CD8-positive, alpha-beta memory T cell (primary cell): Measurements from ENCODE around the gene COA1. TPM values are rescaled to one million over a fixed set of nuclear protein-coding genes. Genes with fewer than 3 reads are reported as not detected.

Experiments
- CTCF ChIA-PET: fragments of 350-600 bp; sonication (Branson Sonifier 250); formaldehyde crosslinking; loops from one replicate; lab custom pipeline; 2021; ENCODE audit warnings: antibody characterized with exemption; lab: Charles Lee
- POLR2A ChIA-PET: fragments of 350-600 bp; sonication (Branson Sonifier 250); formaldehyde crosslinking; loops from one replicate; lab custom pipeline; 2021; ENCODE audit warnings: antibody characterized with exemption; lab: Charles Lee
- DNase-seq, 5 donors: peaks; one replicate each; pipeline versions ENCODE4 v3.0.0 to v3.0.0-alpha.2; 2020 to 2022; ENCODE audit warnings: mixed read lengths in 1 of 5
- H3K27ac ChIP-seq: one replicate; pipeline ENCODE4 v1.7.0; 2013; ENCODE audit warnings: low read depth, mild to moderate bottlenecking, low read length, moderate library complexity
- H3K27me3 ChIP-seq: 2 replicates; pipeline ENCODE4 v1.7.0; 2013; ENCODE audit warnings: low read length, mild to moderate bottlenecking; ENCODE audit not compliant: insufficient read depth, poor library complexity, severe bottlenecking
- H3K36me3 ChIP-seq: 2 replicates; pipeline ENCODE4 v1.7.0; 2013; ENCODE audit warnings: mild to moderate bottlenecking, low read length, moderate library complexity; ENCODE audit not compliant: insufficient read depth
- H3K4me1 ChIP-seq: 2 replicates; pipeline ENCODE4 v1.7.0; 2013; ENCODE audit warnings: mild to moderate bottlenecking, low read length, moderate library complexity; ENCODE audit not compliant: insufficient read depth
- H3K4me3 ChIP-seq: 2 replicates; pipeline ENCODE4 v1.7.0; 2013; ENCODE audit warnings: mild to moderate bottlenecking, low read length
- H3K9me3 ChIP-seq: 2 replicates; pipeline ENCODE4 v1.7.0; 2013; ENCODE audit warnings: mild to moderate bottlenecking, low read length
- H3K27ac Mint-ChIP-seq, 8 donors: one replicate each; pipeline ENCODE4 v1.8.0; 2020 to 2021; ENCODE audit warnings: mixed read lengths in 8 of 8, mild to moderate bottlenecking in 6 of 8, inconsistent platforms in 3 of 8, moderate library complexity in 3 of 8
- H3K27me3 Mint-ChIP-seq, 2 donors: one replicate each; pipeline ENCODE4 v1.8.0; 2020 to 2021; ENCODE audit warnings: mixed read lengths in 2 of 2, mild to moderate bottlenecking in 1 of 2, moderate library complexity in 1 of 2
- H3K36me3 Mint-ChIP-seq, 3 donors: one replicate each; pipeline ENCODE4 v1.8.0; 2020 to 2021; ENCODE audit warnings: mixed read lengths in 3 of 3, inconsistent platforms in 1 of 3, mild to moderate bottlenecking in 1 of 3
- H3K4me1 Mint-ChIP-seq, 3 donors: one replicate each; pipeline ENCODE4 v1.8.0; 2020 to 2021; ENCODE audit warnings: mixed read lengths in 3 of 3, inconsistent platforms in 1 of 3, mild to moderate bottlenecking in 1 of 3
- H3K4me3 Mint-ChIP-seq, 7 donors: one replicate each; pipeline ENCODE4 v1.8.0; 2020 to 2021; ENCODE audit warnings: mixed read lengths in 7 of 7, mild to moderate bottlenecking in 6 of 7, moderate library complexity in 4 of 7, inconsistent platforms in 2 of 7
- H3K9me3 Mint-ChIP-seq, 5 donors: one replicate each; pipeline ENCODE4 v1.8.0; 2020 to 2022; ENCODE audit warnings: mixed read lengths in 5 of 5, mild to moderate bottlenecking in 3 of 5, moderate library complexity in 2 of 5, inconsistent platforms in 1 of 5
- polyA plus RNA-seq: library from polyadenylated mRNA; unstranded; fragments of 300-500 nt; fragmentation: Illumina TruSeq; gene quantifications from one replicate; pipeline ENCODE4 v1.2.3, GENCODE V29; 2021
- total RNA-seq, 2 experiments: library from RNA; stranded (reverse); gene quantifications; one replicate each; pipeline ENCODE4 v1.2.3, GENCODE V29; 2021

The COA1 gene
- total and polyA plus RNA-seq, 3 experiments from 2014 or later: 68.9 to 81.6 (median 75.9) TPM

DNA sequence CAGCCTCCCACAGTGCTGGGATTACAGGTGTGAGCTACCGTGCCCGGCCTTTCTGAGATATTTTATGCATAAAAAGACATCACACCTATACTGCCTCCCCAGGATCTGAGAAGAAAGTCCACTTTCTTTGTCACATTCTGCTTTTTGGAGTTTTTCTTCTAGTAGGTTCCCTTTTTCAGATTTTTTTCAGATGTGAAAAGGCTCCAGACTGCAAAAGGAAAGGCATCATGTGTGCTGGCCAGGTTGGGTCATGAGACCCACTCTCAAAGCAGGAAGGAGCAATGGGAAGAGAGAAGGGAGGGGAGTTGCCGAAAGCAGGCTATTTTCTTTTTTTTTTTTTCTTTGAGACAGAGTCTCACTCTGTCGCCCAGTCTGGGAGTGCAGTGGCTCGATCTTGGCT lies 40.0 kb upstream of the COA1 start:
- peaks cover 0 to 3% of the 10 kb centered on the region in 2 donors for H3K27me3 Mint-ChIP-seq
- no peak overlapping the region for H3K4me3 ChIP-seq
- POLR2A ChIA-PET: no interaction called here
- H3K4me3 Mint-ChIP-seq: no peak overlapping the region
- H3K4me1 ChIP-seq: peaks cover 6% of the 10 kb centered on the region
- no peak overlapping the region for H3K27ac ChIP-seq
- peaks cover 0 to under 1% (median 0%) of the 10 kb centered on the region in 5 donors for H3K9me3 Mint-ChIP-seq
- peaks cover 4 to 28% (median 13%) of the 10 kb centered on the region in 3 donors for H3K36me3 Mint-ChIP-seq
- no peaks in the 10 kb centered on the region for H3K36me3 ChIP-seq
- no peaks in the 10 kb centered on the region for H3K9me3 ChIP-seq
- CTCF ChIA-PET: no interaction called here
- no peaks in the 10 kb centered on the region for H3K27me3 ChIP-seq
- H3K27ac Mint-ChIP-seq: no peak overlapping the region
- peaks cover 5 to 14% (median 6%) of the 10 kb centered on the region in 3 donors for H3K4me1 Mint-ChIP-seq
- DNase-seq: no peak

DNA sequence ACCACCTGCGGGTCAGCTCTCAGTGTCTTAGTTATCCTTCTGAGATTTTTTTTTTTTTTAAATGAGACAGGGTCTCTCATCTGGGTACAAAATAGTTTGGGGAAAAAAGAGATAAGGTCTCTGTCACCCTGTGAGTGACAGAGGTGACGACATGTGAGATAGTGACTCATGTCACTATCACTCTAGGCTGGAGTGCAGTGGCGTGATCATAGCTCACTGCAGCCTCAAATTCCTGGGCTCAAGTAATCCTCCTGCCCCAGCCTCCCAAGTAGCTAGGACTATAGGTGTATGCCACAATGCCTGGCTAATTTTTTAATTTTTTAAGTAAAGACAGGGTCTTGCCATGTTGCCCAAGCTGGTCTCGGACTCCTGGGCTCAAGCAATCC lies 39.6 kb upstream of the COA1 start:
- Histone ChIP-seq H3K27me3 (no peaks in the 10 kb centered on the region), H3K9me3 (no peaks in the 10 kb centered on the region), H3K27ac (no peak overlapping the region), H3K4me1 (peaks cover 9% of the 10 kb centered on the region), H3K4me3 (no peak overlapping the region), H3K36me3 (no peaks in the 10 kb centered on the region)
- H3K4me3 Mint-ChIP-seq: no peak overlapping the region
- ChIA-PET POLR2A (no interaction called here), CTCF (no interaction called here)
- H3K27ac Mint-ChIP-seq: no peak overlapping the region
- peaks cover 8 to 18% (median 10%) of the 10 kb centered on the region in 3 donors for H3K4me1 Mint-ChIP-seq
- H3K36me3 Mint-ChIP-seq: peaks cover 4 to 28% (median 13%) of the 10 kb centered on the region in 3 donors
- no peak for DNase-seq
- H3K27me3 Mint-ChIP-seq: peaks cover 0 to 3% of the 10 kb centered on the region in 2 donors
- H3K9me3 Mint-ChIP-seq: no peaks in the 10 kb centered on the region

DNA sequence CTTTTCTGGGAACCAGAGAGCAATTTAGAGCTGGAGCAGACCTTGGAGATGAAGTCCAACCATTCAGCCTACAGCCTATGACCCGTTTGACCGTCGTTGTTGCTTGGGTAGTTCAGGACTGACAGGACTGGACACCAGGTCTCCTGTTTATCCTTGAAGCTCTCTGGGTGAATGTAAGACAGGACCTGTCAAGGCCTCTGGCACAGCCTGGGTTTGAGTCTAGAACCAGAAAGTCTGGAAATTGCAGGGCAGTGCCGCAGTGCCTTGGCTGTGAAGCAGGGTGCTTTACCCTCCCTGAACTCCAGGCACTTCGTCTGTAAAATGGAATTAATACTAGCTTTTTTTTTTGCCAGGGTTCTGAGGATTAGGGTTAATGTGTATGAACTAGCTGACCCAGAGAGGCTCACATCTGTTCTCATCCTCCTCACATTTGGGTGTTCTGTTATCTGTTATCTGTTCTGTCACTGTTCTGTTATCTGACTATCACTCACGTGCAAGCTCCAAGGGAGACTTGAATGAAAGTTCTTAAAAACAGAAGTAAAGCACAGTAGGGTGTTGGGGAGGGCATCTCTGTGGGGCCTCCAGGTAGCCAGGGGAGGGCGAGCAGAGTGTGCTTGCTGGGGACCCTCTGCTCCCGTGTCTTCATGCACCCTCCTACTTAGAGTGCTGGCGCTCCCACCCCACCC lies 39.0 kb upstream of the COA1 start:
- H3K36me3 Mint-ChIP-seq: peaks cover 4 to 26% (median 13%) of the 10 kb centered on the region in 3 donors
- H3K27ac Mint-ChIP-seq: peak overlapping the region in 1 of 8 donors; percentile 43
- H3K4me1 Mint-ChIP-seq: peaks cover 12 to 23% (median 16%) of the 10 kb centered on the region in 3 donors
- no peak overlapping the region for H3K4me3 Mint-ChIP-seq
- ChIA-PET POLR2A (no interaction called here), CTCF (interaction anchor here (1.2 kb wide), 1 partner anchor 10 kb away, joined by 3 read pairs; the partner anchor contains the start of gene BLVRA)
- Histone ChIP-seq H3K27ac (no peak overlapping the region), H3K36me3 (no peaks in the 10 kb centered on the region), H3K27me3 (no peaks in the 10 kb centered on the region), H3K4me3 (no peak overlapping the region), H3K9me3 (no peaks in the 10 kb centered on the region), H3K4me1 (peaks cover 9% of the 10 kb centered on the region)
- no peak for DNase-seq
- peaks cover 0 to 3% of the 10 kb centered on the region in 2 donors for H3K27me3 Mint-ChIP-seq
- no peaks in the 10 kb centered on the region for H3K9me3 Mint-ChIP-seq

GRCh38 chr7:43767311-43767710 lies 38.0 kb upstream of the COA1 start:
- CTCF ChIA-PET: no interaction called here
- POLR2A ChIA-PET: no interaction called here
- peak overlapping the region in 1 of 8 donors; percentile 44 for H3K27ac Mint-ChIP-seq
- H3K27me3 ChIP-seq: no peaks in the 10 kb centered on the region
- H3K36me3 Mint-ChIP-seq: peaks cover 0 to 17% (median 4%) of the 10 kb centered on the region in 3 donors
- peaks cover 16 to 31% (median 18%) of the 10 kb centered on the region in 3 donors for H3K4me1 Mint-ChIP-seq
- peaks cover 9% of the 10 kb centered on the region for H3K4me1 ChIP-seq
- H3K4me3 ChIP-seq: no peak overlapping the region
- no peaks in the 10 kb centered on the region for H3K9me3 Mint-ChIP-seq
- no peaks in the 10 kb centered on the region for H3K9me3 ChIP-seq
- no peak for DNase-seq
- no peak overlapping the region for H3K4me3 Mint-ChIP-seq
- H3K36me3 ChIP-seq: no peaks in the 10 kb centered on the region
- H3K27me3 Mint-ChIP-seq: peaks cover 0 to 3% of the 10 kb centered on the region in 2 donors
- H3K27ac ChIP-seq: no peak overlapping the region

- DNase-seq: no peak
- Mint-ChIP-seq H3K27me3 (peaks cover 0 to 3% of the 10 kb centered on the region in 2 donors), H3K36me3 (peaks cover 0 to 10% (median 2%) of the 10 kb centered on the region in 3 donors), H3K27ac (no peak overlapping the region), H3K9me3 (no peaks in the 10 kb centered on the region), H3K4me3 (no peak overlapping the region), H3K4me1 (peaks cover 18 to 38% (median 20%) of the 10 kb centered on the region in 3 donors)
- Histone ChIP-seq H3K27me3 (no peaks in the 10 kb centered on the region), H3K4me3 (no peak overlapping the region), H3K4me1 (peaks cover 9% of the 10 kb centered on the region), H3K27ac (no peak overlapping the region), H3K36me3 (no peaks in the 10 kb centered on the region), H3K9me3 (no peaks in the 10 kb centered on the region)
- CTCF ChIA-PET: no interaction called here
- POLR2A ChIA-PET: no interaction called here
These were observed 37.2 kb upstream of the COA1 start for GRCh38 chr7:43766564-43766963.

DNA sequence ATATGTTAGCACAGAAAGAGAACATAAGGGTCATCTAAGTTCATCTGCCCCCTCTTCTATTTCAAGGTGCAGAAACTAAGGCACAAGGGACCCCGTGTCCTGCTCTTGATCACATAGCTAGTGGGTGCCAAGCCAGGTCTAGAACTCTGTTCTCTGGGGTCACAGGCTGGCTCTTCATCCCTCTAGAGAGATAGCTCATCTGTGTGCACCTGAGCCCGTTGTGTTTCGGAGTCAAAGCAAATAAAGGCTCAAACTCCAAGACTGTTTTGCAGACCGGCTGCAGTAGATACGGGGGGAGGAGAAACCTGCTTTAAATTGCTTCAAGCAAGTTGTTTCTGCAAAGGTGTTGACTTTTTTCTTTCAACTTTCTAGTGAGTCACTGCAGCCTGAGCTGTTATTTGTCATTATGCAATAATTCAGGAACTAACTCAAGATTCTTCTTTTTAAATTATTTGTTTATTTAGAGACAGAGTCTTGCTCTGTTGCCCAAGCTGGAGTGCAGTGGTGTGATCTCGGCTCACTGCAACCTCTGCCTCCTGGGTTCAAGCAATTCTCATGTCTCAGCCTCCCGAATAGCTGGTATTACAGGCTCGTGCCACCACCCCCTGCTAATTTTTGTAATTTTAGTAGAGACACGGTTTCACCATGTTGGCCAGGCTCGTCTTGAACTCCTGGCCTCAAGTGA lies 35.6 kb upstream of the COA1 start:
- H3K36me3 ChIP-seq: no peaks in the 10 kb centered on the region
- no peak overlapping the region for H3K4me3 Mint-ChIP-seq
- no peaks in the 10 kb centered on the region for H3K9me3 ChIP-seq
- ChIA-PET POLR2A (no interaction called here), CTCF (interaction anchor here (1.0 kb wide), 1 partner anchor 182 kb away, joined by 3 read pairs; the partner anchor contains the start of gene STK17A)
- no peak for DNase-seq
- peaks cover 27 to 49% (median 27%) of the 10 kb centered on the region in 3 donors for H3K4me1 Mint-ChIP-seq
- H3K27ac Mint-ChIP-seq: no peak overlapping the region
- peaks cover 0 to 2% (median 0%) of the 10 kb centered on the region in 3 donors for H3K36me3 Mint-ChIP-seq
- H3K4me3 ChIP-seq: peak overlapping the region; percentile 11
- H3K27me3 ChIP-seq: no peaks in the 10 kb centered on the region
- H3K9me3 Mint-ChIP-seq: no peaks in the 10 kb centered on the region
- H3K27me3 Mint-ChIP-seq: no peaks in the 10 kb centered on the region
- peak overlapping the region; percentile 29 for H3K27ac ChIP-seq
- H3K4me1 ChIP-seq: peaks cover 9% of the 10 kb centered on the region

GRCh38 chr7:43764039-43764761 lies 34.9 kb upstream of the COA1 start:
- no peaks in the 10 kb centered on the region for H3K36me3 ChIP-seq
- H3K4me1 Mint-ChIP-seq: peaks cover 31 to 55% (median 34%) of the 10 kb centered on the region in 3 donors
- H3K27me3 Mint-ChIP-seq: no peaks in the 10 kb centered on the region
- peak overlapping the region in 3 of 7 donors; percentile 13 to 16 (median 13) for H3K4me3 Mint-ChIP-seq
- H3K27ac ChIP-seq: peak overlapping the region; percentile 29
- peaks cover 14% of the 10 kb centered on the region for H3K4me1 ChIP-seq
- H3K4me3 ChIP-seq: peak overlapping the region; percentile 11
- peak overlapping the region in 2 of 8 donors; percentile 33 to 56 for H3K27ac Mint-ChIP-seq
- peaks cover 0 to 3% (median 0%) of the 10 kb centered on the region in 3 donors for H3K36me3 Mint-ChIP-seq
- H3K27me3 ChIP-seq: no peaks in the 10 kb centered on the region
- POLR2A ChIA-PET: no interaction called here
- CTCF ChIA-PET: interaction anchor here (1.0 kb wide), 1 partner anchor 181 kb away, joined by 3 read pairs; the partner anchor contains the start of gene STK17A
- no peaks in the 10 kb centered on the region for H3K9me3 ChIP-seq
- DNase-seq: no peak
- no peaks in the 10 kb centered on the region for H3K9me3 Mint-ChIP-seq
